HCT116 (cell line): ENCODE results near the gene LRBA. TPM values are rescaled to one million over a fixed set of nuclear protein-coding genes. Genes with fewer than 3 reads are reported as not detected.

ENCODE experiments used
- ATAC-seq: fragments of 200-7000 bp; cut with Tn5 transposase; 2 replicates; pipeline ENCODE4 v1.9.1; 2020; ENCODE audit warnings: mild to moderate bottlenecking, moderate library complexity
- BruUV-seq: library from RNA; stranded (reverse); fragments of 400-500 nt; replicated peaks from 2 replicates; lab custom pipeline; 2021; lab: Mats Ljungman, UMichigan
- CTCF ChIA-PET: fragments of 300-600 bp; sonication (Branson Sonifier 250); formaldehyde crosslinking; loops from one replicate; lab custom pipeline; 2021; ENCODE audit warnings: antibody characterized with exemption; lab: Charles Lee
- POLR2A ChIA-PET: fragments of 300-600, 350-600 bp; sonication (Branson Sonifier 250); formaldehyde crosslinking; loops from one replicate; lab custom pipeline; 2021; ENCODE audit warnings: antibody characterized with exemption; lab: Charles Lee
- RAD21 ChIA-PET, 2 experiments: fragments of 300-600 bp; sonication (Branson Sonifier 250); formaldehyde crosslinking; loops; one replicate each; lab custom pipeline; 2023; ENCODE audit warnings: low total read pairs in 2 of 2; ENCODE audit not compliant: uncharacterized antibody in 2 of 2, unreplicated experiment in 2 of 2, low non-redundant PET in 1 of 2; lab: Charles Lee
- DNase-seq: peaks from one replicate; pipeline ENCODE4 v3.0.0-alpha.2; 2010; ENCODE audit warnings: low read depth, low spot score
- H2AFZ ChIP-seq: fragments of 200-600 bp; shearing (Covaris generic), sonication (generic); 2 replicates; pipeline ENCODE4 v1.6.1; 2017; ENCODE audit warnings: low read depth, mixed run types, mixed read lengths, antibody characterized with exemption, low read length; ENCODE audit not compliant: poor library complexity, severe bottlenecking
- H3K27ac ChIP-seq: 2 replicates; pipeline ENCODE4 v1.5.1; 2012; ENCODE audit warnings: low read depth, low read length
- H3K27me3 ChIP-seq: fragments of 200-600 bp; sonication (generic); 2 replicates; pipeline ENCODE4 v1.6.1; 2016; ENCODE audit warnings: mixed run types, low read length, mixed read lengths; ENCODE audit not compliant: insufficient read depth
- H3K36me3 ChIP-seq, 2 experiments: fragments of 200-500 bp in 1 of 2; fragments of 200-600 bp in 1 of 2; sonication (Bioruptor generic) in 1 of 2; sonication (generic) in 1 of 2; 2 replicates each; pipeline versions ENCODE4 v1.5.1 to v1.6.1; 2014 to 2016; ENCODE audit warnings: low read length in 2 of 2, inconsistent platforms in 1 of 2, mixed read lengths in 1 of 2, mixed run types in 1 of 2; ENCODE audit not compliant: insufficient read depth in 2 of 2, control insufficient read depth in 1 of 2
- H3K4me1 ChIP-seq, 2 experiments: fragments of 200-600 bp in 1 of 2; sonication (generic) in 1 of 2; 2 replicates each; pipeline versions ENCODE4 v1.5.1 to v1.6.1; 2012 to 2017; ENCODE audit warnings: low read length in 2 of 2, inconsistent platforms in 1 of 2, mild to moderate bottlenecking in 1 of 2, mixed read lengths in 1 of 2, mixed run types in 1 of 2, moderate library complexity in 1 of 2; ENCODE audit not compliant: insufficient read depth in 2 of 2, control insufficient read depth in 1 of 2
- H3K4me2 ChIP-seq: fragments of 200-600 bp; sonication (generic); 2 replicates; pipeline ENCODE4 v1.6.1; 2017; ENCODE audit warnings: mixed run types, low read length, mixed read lengths
- H3K4me3 ChIP-seq, 2 experiments: fragments of 200-600 bp in 1 of 2; sonication (generic) in 1 of 2; replicated peaks in 1 of 2; 2 replicates each; pipeline ENCODE4 v1.5.1; 2011 to 2016; ENCODE audit warnings: low read length in 2 of 2, control low read depth in 1 of 2, low read depth in 1 of 2, mild to moderate bottlenecking in 1 of 2, mixed read lengths in 1 of 2, mixed run types in 1 of 2
- H3K79me2 ChIP-seq: fragments of 200-600 bp; sonication (generic); 2 replicates; pipeline ENCODE4 v1.6.1; 2017; ENCODE audit warnings: mild to moderate bottlenecking, mixed run types, low read length, moderate library complexity, mixed read lengths; ENCODE audit not compliant: insufficient read depth
- H3K9ac ChIP-seq: fragments of 200-600 bp; sonication (generic); 2 replicates; pipeline ENCODE4 v1.6.1; 2016; ENCODE audit warnings: low read length, mixed read lengths
- H3K9me2 ChIP-seq: fragments of 200-600 bp; sonication (generic), shearing (Covaris generic); 2 replicates; pipeline ENCODE4 v1.6.1; 2017; ENCODE audit warnings: mixed run types, mild to moderate bottlenecking, moderate library complexity; ENCODE audit not compliant: insufficient read depth
- H3K9me3 ChIP-seq, 2 experiments: fragments of 200-500 bp in 1 of 2; fragments of 200-600 bp in 1 of 2; sonication (Bioruptor generic) in 1 of 2; sonication (generic) in 1 of 2; 2 replicates each; pipeline ENCODE4 v1.6.1; 2014 to 2017; ENCODE audit warnings: low read length in 2 of 2, mixed read lengths in 2 of 2, inconsistent platforms in 1 of 2, low read depth in 1 of 2, mild to moderate bottlenecking in 1 of 2, mixed run types in 1 of 2, moderate library complexity in 1 of 2; ENCODE audit not compliant: control insufficient read depth in 1 of 2, insufficient read depth in 1 of 2
- H4K20me1 ChIP-seq: fragments of 200-600 bp; sonication (generic), shearing (Covaris generic); 2 replicates; pipeline ENCODE4 v1.6.1; 2017; ENCODE audit warnings: mixed run types, mild to moderate bottlenecking, moderate library complexity; ENCODE audit not compliant: insufficient read depth
- CBX3 ChIP-seq: IDR thresholded peaks from 2 replicates; pipeline ENCODE4 v1.6.1; 2012; ENCODE audit warnings: low read depth
- CEBPB ChIP-seq: IDR thresholded peaks from 2 replicates; pipeline ENCODE4 v1.6.1; 2012; ENCODE audit warnings: low read depth
- EGR1 ChIP-seq: IDR thresholded peaks from 2 replicates; pipeline ENCODE4 v1.6.1; 2012; ENCODE audit warnings: low read depth
- ELF1 ChIP-seq: IDR thresholded peaks from 2 replicates; pipeline ENCODE4 v1.6.1; 2012; ENCODE audit warnings: low read depth, borderline replicate concordance
- JUND ChIP-seq: IDR thresholded peaks from 2 replicates; pipeline ENCODE4 v1.6.1; 2012
- SRF ChIP-seq: IDR thresholded peaks from 2 replicates; pipeline ENCODE4 v1.6.1; 2012; ENCODE audit warnings: low read depth
- YY1 ChIP-seq: IDR thresholded peaks from 2 replicates; pipeline ENCODE4 v1.6.1; 2011; ENCODE audit warnings: low read length, low read depth, moderate library complexity, mild to moderate bottlenecking; ENCODE audit not compliant: insufficient replicate concordance; ENCODE audit errors: extremely low read depth
- ZNF274 ChIP-seq: fragments of 200-500 bp; sonication (Bioruptor generic); IDR thresholded peaks from 2 replicates; pipeline ENCODE4 v1.6.1; 2014; ENCODE audit warnings: mild to moderate bottlenecking, low read depth, low read length, inconsistent platforms
- intact Hi-C: fragments of 100-400 bp; cut with micrococcal nuclease; formaldehyde crosslinking; loops from 2 replicates; pipeline ENCODE4 v1.10.0; 2022
- total RNA-seq: library from RNA; stranded (reverse); gene quantifications from one replicate; pipeline ENCODE4 v1.2.1, GENCODE V29; 2021; ENCODE audit not compliant: unreplicated experiment
- TF ChIP-seq, protein P1 (sequence below): IDR thresholded peaks from 2 replicates; pipeline ENCODE4 v1.6.1; 2012
- TF ChIP-seq, protein P2 (sequence below): IDR thresholded peaks from 2 replicates; pipeline ENCODE4 v1.6.1; 2012; ENCODE audit warnings: low read depth

Gene LRBA
- total RNA-seq, 1 experiment from 2014 or later, result 79.8 TPM

DNA sequence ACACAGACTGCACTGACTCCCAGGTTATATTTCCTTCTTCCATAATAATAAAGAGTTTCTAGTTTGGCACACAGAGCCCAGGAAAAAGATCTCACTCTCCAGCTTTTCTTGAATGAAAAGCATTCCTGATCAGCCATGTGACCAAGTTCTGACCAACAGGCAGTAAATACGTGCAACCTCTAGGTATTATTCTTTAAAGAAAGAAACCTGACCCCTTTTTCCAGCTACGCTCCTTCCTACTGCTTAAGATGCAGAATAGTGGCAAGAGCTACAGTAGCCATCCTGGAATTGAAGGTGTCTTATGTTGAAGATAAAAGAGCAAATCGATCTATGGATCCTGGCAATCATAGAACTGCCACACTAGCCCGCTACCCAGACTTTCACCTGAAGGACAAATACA is 76.7 kb downstream of the LRBA start:
- Histone ChIP-seq H3K4me2 (no peak overlapping the region), H3K4me1 (peaks cover 14 to 15% of the 10 kb centered on the region in 2 experiments), H3K9ac (no peak overlapping the region), H3K27ac (no peak overlapping the region), H4K20me1 (0 out of 2 replicates have a peak, but pooled peaks cover 2% of the 10 kb centered on the region), H3K27me3 (no peaks in the 10 kb centered on the region), H3K9me3 (no peaks in the 10 kb centered on the region), H3K36me3 (no peaks in the 10 kb centered on the region), H2AFZ (no peak overlapping the region), H3K4me3 (no peak overlapping the region), H3K9me2 (no peaks in the 10 kb centered on the region), H3K79me2 (peaks cover 90% of the 10 kb centered on the region)
- ChIA-PET RAD21 (no interaction called here), CTCF (no interaction called here), POLR2A (no interaction called here)
- intact Hi-C loops, result no loop called here
- no peak for DNase-seq
- no TSS peak for BruUV-seq
- TF ChIP-seq EGR1 (no peak), SRF (no peak), JUND (no peak), ZNF274 (no peak), CBX3 (no peak), ELF1 (no peak), YY1 (no peak), CEBPB (no peak)
- TF ChIP-seq, protein P1, sequence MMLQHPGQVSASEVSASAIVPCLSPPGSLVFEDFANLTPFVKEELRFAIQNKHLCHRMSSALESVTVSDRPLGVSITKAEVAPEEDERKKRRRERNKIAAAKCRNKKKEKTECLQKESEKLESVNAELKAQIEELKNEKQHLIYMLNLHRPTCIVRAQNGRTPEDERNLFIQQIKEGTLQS, result no peak
- TF ChIP-seq, protein P2, sequence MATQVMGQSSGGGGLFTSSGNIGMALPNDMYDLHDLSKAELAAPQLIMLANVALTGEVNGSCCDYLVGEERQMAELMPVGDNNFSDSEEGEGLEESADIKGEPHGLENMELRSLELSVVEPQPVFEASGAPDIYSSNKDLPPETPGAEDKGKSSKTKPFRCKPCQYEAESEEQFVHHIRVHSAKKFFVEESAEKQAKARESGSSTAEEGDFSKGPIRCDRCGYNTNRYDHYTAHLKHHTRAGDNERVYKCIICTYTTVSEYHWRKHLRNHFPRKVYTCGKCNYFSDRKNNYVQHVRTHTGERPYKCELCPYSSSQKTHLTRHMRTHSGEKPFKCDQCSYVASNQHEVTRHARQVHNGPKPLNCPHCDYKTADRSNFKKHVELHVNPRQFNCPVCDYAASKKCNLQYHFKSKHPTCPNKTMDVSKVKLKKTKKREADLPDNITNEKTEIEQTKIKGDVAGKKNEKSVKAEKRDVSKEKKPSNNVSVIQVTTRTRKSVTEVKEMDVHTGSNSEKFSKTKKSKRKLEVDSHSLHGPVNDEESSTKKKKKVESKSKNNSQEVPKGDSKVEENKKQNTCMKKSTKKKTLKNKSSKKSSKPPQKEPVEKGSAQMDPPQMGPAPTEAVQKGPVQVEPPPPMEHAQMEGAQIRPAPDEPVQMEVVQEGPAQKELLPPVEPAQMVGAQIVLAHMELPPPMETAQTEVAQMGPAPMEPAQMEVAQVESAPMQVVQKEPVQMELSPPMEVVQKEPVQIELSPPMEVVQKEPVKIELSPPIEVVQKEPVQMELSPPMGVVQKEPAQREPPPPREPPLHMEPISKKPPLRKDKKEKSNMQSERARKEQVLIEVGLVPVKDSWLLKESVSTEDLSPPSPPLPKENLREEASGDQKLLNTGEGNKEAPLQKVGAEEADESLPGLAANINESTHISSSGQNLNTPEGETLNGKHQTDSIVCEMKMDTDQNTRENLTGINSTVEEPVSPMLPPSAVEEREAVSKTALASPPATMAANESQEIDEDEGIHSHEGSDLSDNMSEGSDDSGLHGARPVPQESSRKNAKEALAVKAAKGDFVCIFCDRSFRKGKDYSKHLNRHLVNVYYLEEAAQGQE, result no peak
- ATAC-seq, result peak; percentile 36; the same call in 1 of the 2 replicates
